ENCODE data around the gene TP73. TPM values are rescaled to one million over a fixed set of nuclear protein-coding genes. Genes with fewer than 3 reads are reported as not detected.

The TP73 gene
- total and polyA plus RNA-seq, 2 donors from 2014 or later = 0.54 TPM; not detected in 1

GRCh38 chr1:3683197-3683596 lies 30.9 kb downstream of the TP73 start:
- TF ChIP-seq CTCF (IDR thresholded peaks at IDR 0.05; ENCODE audit: borderline replicate concordance, extremely low read depth, insufficient read depth) = no peak
- H3K9me3 ChIP-seq (ENCODE audit: control insufficient read depth in 2 of 3, insufficient read depth in 1 of 3, low read length in 3 of 3) = no peaks in the 10 kb centered on the region
- H3K4me3 ChIP-seq (ENCODE audit: low read length in 3 of 3) = no peak overlapping the region
- no peak for DNase-seq
- intact Hi-C loops (cut with DNase I) = no loop called here
- H3K9ac ChIP-seq (ENCODE audit: low read length in 3 of 3) = no peak overlapping the region
- no peaks in the 10 kb centered on the region for H3K36me3 ChIP-seq (ENCODE audit: control insufficient read depth in 2 of 3, insufficient read depth in 3 of 3, low read length in 3 of 3)
- no peak for FAIRE-seq
- H3K27ac ChIP-seq (ENCODE audit: low read depth in 2 of 2, low read length in 2 of 2) = no peak overlapping the region
- no peaks in the 10 kb centered on the region for H3K4me1 ChIP-seq (ENCODE audit: control insufficient read depth in 2 of 3, insufficient read depth in 2 of 3, low read depth in 1 of 3, low read length in 3 of 3)
- H3K27me3 ChIP-seq (ENCODE audit: control insufficient read depth, insufficient read depth, low read length) = no peaks in the 10 kb centered on the region

DNA sequence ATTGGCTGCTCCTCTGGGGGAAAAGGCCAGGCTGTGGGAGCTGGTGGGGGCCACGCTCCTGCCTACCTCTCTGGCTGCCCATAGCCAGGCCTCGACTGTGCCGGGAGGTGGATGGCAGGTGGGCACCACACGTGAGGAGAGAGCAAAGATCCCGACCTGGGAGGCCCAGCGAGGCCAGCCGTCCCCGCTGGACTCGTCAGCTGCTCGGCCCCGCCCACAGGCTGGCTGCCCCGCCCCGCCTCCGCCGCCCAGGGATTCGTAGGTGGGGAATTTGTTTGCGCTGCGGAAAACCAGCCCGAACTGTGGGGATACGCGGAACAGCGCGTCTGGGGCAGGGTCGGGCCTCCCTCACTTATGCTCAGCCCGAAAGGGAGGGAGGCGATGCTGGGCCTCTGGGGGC lies 31.7 kb downstream of the TP73 start:
- TF ChIP-seq CTCF (IDR thresholded peaks at IDR 0.05; ENCODE audit: borderline replicate concordance, extremely low read depth, insufficient read depth) = no peak
- Histone ChIP-seq H3K27me3 (ENCODE audit: control insufficient read depth, insufficient read depth, low read length) (no peaks in the 10 kb centered on the region), H3K4me1 (ENCODE audit: control insufficient read depth in 2 of 3, insufficient read depth in 2 of 3, low read depth in 1 of 3, low read length in 3 of 3) (no peaks in the 10 kb centered on the region), H3K9me3 (ENCODE audit: control insufficient read depth in 2 of 3, insufficient read depth in 1 of 3, low read length in 3 of 3) (no peaks in the 10 kb centered on the region), H3K27ac (ENCODE audit: low read depth in 2 of 2, low read length in 2 of 2) (no peak overlapping the region), H3K9ac (ENCODE audit: low read length in 3 of 3) (no peak overlapping the region), H3K36me3 (ENCODE audit: control insufficient read depth in 2 of 3, insufficient read depth in 3 of 3, low read length in 3 of 3) (no peaks in the 10 kb centered on the region), H3K4me3 (ENCODE audit: low read length in 3 of 3) (no peak overlapping the region)
- FAIRE-seq = no peak
- DNase-seq = peak in 3 of 5 donors; percentile 49 to 67 (median 53)
- intact Hi-C loops (cut with DNase I) = no loop called here

DNA sequence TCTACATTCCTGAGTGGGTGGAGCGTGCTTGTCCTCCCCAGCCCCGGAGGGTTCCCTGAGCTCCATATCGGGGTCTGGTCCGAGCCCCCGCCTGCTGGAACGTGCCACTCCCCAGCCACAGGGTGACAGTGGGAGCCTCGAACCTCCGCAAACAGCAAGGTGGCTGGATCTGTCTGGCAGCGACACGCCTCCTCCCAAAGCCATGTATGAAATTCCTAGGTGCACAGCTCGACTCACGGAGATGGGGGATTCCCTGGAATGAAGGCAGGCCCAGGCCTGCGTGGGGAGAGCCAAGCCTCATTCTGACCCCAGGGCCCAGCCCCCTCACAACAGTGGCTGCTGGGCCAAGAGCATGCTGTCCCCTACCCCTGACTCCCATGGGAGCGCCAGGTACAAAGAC lies 32.9 kb downstream of the TP73 start:
- TF ChIP-seq CTCF (IDR thresholded peaks at IDR 0.05; ENCODE audit: borderline replicate concordance, extremely low read depth, insufficient read depth) = no peak
- Histone ChIP-seq H3K9ac (ENCODE audit: low read length in 3 of 3) (no peak overlapping the region), H3K27ac (ENCODE audit: low read depth in 2 of 2, low read length in 2 of 2) (no peak overlapping the region), H3K9me3 (ENCODE audit: control insufficient read depth in 2 of 3, insufficient read depth in 1 of 3, low read length in 3 of 3) (no peaks in the 10 kb centered on the region), H3K4me1 (ENCODE audit: control insufficient read depth in 2 of 3, insufficient read depth in 2 of 3, low read depth in 1 of 3, low read length in 3 of 3) (no peaks in the 10 kb centered on the region), H3K36me3 (ENCODE audit: control insufficient read depth in 2 of 3, insufficient read depth in 3 of 3, low read length in 3 of 3) (no peaks in the 10 kb centered on the region), H3K4me3 (ENCODE audit: low read length in 3 of 3) (no peak overlapping the region), H3K27me3 (ENCODE audit: control insufficient read depth, insufficient read depth, low read length) (no peaks in the 10 kb centered on the region)
- FAIRE-seq (no peak), DNase-seq (no peak)
- intact Hi-C loops (cut with DNase I) = no loop called here

DNA sequence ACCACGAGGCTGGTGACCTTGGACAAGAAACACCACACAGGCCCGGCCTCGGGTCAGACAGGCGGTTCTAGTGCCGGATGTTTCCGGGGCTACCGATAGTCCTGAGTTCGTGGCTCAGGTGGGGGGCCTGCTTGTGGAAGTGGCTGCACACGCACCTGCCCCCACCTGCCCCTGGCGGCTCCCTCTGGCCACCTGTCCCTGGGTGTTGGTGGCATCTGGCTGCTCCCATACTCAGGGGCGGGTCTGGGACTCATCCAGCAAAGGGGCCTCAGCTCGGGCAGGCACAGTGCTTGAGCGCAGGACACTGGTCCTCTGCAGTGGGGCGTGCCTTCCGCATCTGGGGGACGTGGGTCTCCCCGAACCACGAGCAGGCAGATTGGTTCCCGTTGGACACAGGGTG lies 33.6 kb downstream of the TP73 start:
- Histone ChIP-seq H3K36me3 (ENCODE audit: control insufficient read depth in 2 of 3, insufficient read depth in 3 of 3, low read length in 3 of 3) (no peaks in the 10 kb centered on the region), H3K9ac (ENCODE audit: low read length in 3 of 3) (no peak overlapping the region), H3K27me3 (ENCODE audit: control insufficient read depth, insufficient read depth, low read length) (no peaks in the 10 kb centered on the region), H3K4me3 (ENCODE audit: low read length in 3 of 3) (no peak overlapping the region), H3K27ac (ENCODE audit: low read depth in 2 of 2, low read length in 2 of 2) (no peak overlapping the region), H3K4me1 (ENCODE audit: control insufficient read depth in 2 of 3, insufficient read depth in 2 of 3, low read depth in 1 of 3, low read length in 3 of 3) (no peaks in the 10 kb centered on the region), H3K9me3 (ENCODE audit: control insufficient read depth in 2 of 3, insufficient read depth in 1 of 3, low read length in 3 of 3) (no peaks in the 10 kb centered on the region)
- FAIRE-seq = no peak
- DNase-seq = no peak
- intact Hi-C loops (cut with DNase I) = no loop called here
- no peak for TF ChIP-seq CTCF (IDR thresholded peaks at IDR 0.05; ENCODE audit: borderline replicate concordance, extremely low read depth, insufficient read depth)

Measured in kidney (tissue), 14 donors.